GM19023 (cell line): ENCODE measurements around the gene TOMM40.
"Not testable (repeated sequence)": the region's sequence is repeated elsewhere in the genome, so short reads cannot be mapped to it uniquely, and the experiment has no call there.

Source experiments
- ATAC-seq: cut with Tn5 transposase; IDR thresholded peaks from one replicate; pipeline ENCODE4 v1.9.1; 2021; ENCODE audit warnings: mild to moderate bottlenecking, moderate library complexity; ENCODE audit not compliant: unreplicated experiment

TOMM40 gene

GRCh38 chr19:44891016-44891882 is at the start of gene TOMM40:
Gene TOMM40, plus strand, starts transcription at chr19:44891254. Its CDS starts 162 bp downstream, at chr19:44891416.
- ATAC-seq, result peak; percentile 69

- ATAC-seq, result no peak
Measured at GRCh38 chr19:44845286-44845611, 45.8 kb upstream of the TOMM40 start.

- ATAC-seq, result no peak
Measured at GRCh38 chr19:44845612-44846454, 45.2 kb upstream of the TOMM40 start, which contains the start of gene NECTIN2. Gene NECTIN2, plus strand, starts transcription at chr19:44846297. Its CDS starts 229 bp downstream, at chr19:44846526.

GRCh38 chr19:44846455-44847143 is 44.5 kb upstream of the TOMM40 start:
- no peak for ATAC-seq

GRCh38 chr19:44847144-44848035 is 43.7 kb upstream of the TOMM40 start:
- no peak for ATAC-seq

- ATAC-seq, result no peak
Measured at GRCh38 chr19:44848036-44848811, 42.8 kb upstream of the TOMM40 start.

GRCh38 chr19:44848812-44849447 is 42.1 kb upstream of the TOMM40 start:
- ATAC-seq, result no peak

- ATAC-seq, result no peak
Measured at GRCh38 chr19:44850641-44851109, 40.4 kb upstream of the TOMM40 start.

- no peak for ATAC-seq
Measured at GRCh38 chr19:44851427-44851826, 39.6 kb upstream of the TOMM40 start.

- no peak for ATAC-seq
Measured at GRCh38 chr19:44855606-44856005, 35.4 kb upstream of the TOMM40 start.

- no peak for ATAC-seq
Measured at GRCh38 chr19:44856421-44857083, 34.5 kb upstream of the TOMM40 start.

GRCh38 chr19:44857837-44858236 is 33.2 kb upstream of the TOMM40 start:
- no peak for ATAC-seq

GRCh38 chr19:44861576-44861975 is 29.5 kb upstream of the TOMM40 start:
- ATAC-seq, result not testable (repeated sequence)

GRCh38 chr19:44863990-44864389 is 27.1 kb upstream of the TOMM40 start:
- no peak for ATAC-seq

GRCh38 chr19:44865196-44865767 is 25.8 kb upstream of the TOMM40 start:
- no peak for ATAC-seq

- ATAC-seq, result no peak
Measured at GRCh38 chr19:44866664-44867063, 24.4 kb upstream of the TOMM40 start.

GRCh38 chr19:44867578-44867977 is 23.5 kb upstream of the TOMM40 start:
- no peak for ATAC-seq
